Activated CD4-positive, alpha-beta memory T cell treated with anti-CD3 and anti-CD28 coated beads for 36 hours (primary cell): ENCODE measurements around the gene PCSK5. TPM values are rescaled to one million over a fixed set of nuclear protein-coding genes. Genes with fewer than 3 reads are reported as not detected.

Source experiments
- CTCF ChIA-PET: fragments of 350-600 bp; sonication (Branson Sonifier 250); formaldehyde crosslinking; loops from one replicate; lab custom pipeline; 2021; ENCODE audit warnings: antibody characterized with exemption, inconsistent platforms; lab: Charles Lee
- POLR2A ChIA-PET: fragments of 350-600 bp; sonication (Branson Sonifier 250); formaldehyde crosslinking; loops from one replicate; lab custom pipeline; 2021; ENCODE audit warnings: antibody characterized with exemption; lab: Charles Lee
- DNase-seq: peaks from one replicate; pipeline ENCODE4 v3.0.0-alpha.2; 2020
- H3K27ac Mint-ChIP-seq: one replicate; pipeline ENCODE4 v1.8.0; 2021; ENCODE audit warnings: mixed read lengths
- H3K27me3 Mint-ChIP-seq: one replicate; pipeline ENCODE4 v1.8.0; 2021; ENCODE audit warnings: mixed read lengths
- H3K36me3 Mint-ChIP-seq: one replicate; pipeline ENCODE4 v1.8.0; 2021; ENCODE audit warnings: mixed read lengths
- H3K4me1 Mint-ChIP-seq: one replicate; pipeline ENCODE4 v1.8.0; 2021; ENCODE audit warnings: low read depth, mixed read lengths
- H3K4me3 Mint-ChIP-seq: one replicate; pipeline ENCODE4 v1.8.0; 2021; ENCODE audit warnings: mild to moderate bottlenecking, mixed read lengths
- H3K9me3 Mint-ChIP-seq: one replicate; pipeline ENCODE4 v1.8.0; 2021; ENCODE audit warnings: mixed read lengths
- intact Hi-C: fragments of 100-400 bp; cut with micrococcal nuclease; formaldehyde crosslinking; loops from one replicate; pipeline ENCODE4 v1.15.1; 2023
- total RNA-seq, 2 experiments: library from RNA; stranded (reverse); gene quantifications; one replicate each; pipeline ENCODE4 v1.2.3, GENCODE V29; 2021

Gene PCSK5
- total RNA-seq, 2 experiments from 2014 or later = 2.0 to 2.1 TPM

GRCh38 chr9:76161541-76161940, 271.1 kb downstream of the PCSK5 start:
- no peak for DNase-seq
- intact Hi-C loops = no loop called here

GRCh38 chr9:76162086-76162730, 271.7 kb downstream of the PCSK5 start:
- H3K4me1 Mint-ChIP-seq = no peaks in the 10 kb centered on the region
- DNase-seq = no peak
- intact Hi-C loops = no loop called here
- peaks cover 13% of the 10 kb centered on the region for H3K36me3 Mint-ChIP-seq
- no peak overlapping the region for H3K4me3 Mint-ChIP-seq
- H3K27ac Mint-ChIP-seq = no peak overlapping the region
- CTCF ChIA-PET = no interaction called here
- H3K9me3 Mint-ChIP-seq = no peaks in the 10 kb centered on the region
- no peaks in the 10 kb centered on the region for H3K27me3 Mint-ChIP-seq
- POLR2A ChIA-PET = no interaction called here

More at GRCh38 chr9:76161541-76161940, 271.1 kb downstream of the PCSK5 start:
- POLR2A ChIA-PET = no interaction called here
- Mint-ChIP-seq H3K4me1 (no peaks in the 10 kb centered on the region), H3K27me3 (no peaks in the 10 kb centered on the region), H3K4me3 (no peak overlapping the region), H3K27ac (no peak overlapping the region), H3K9me3 (no peaks in the 10 kb centered on the region), H3K36me3 (peaks cover 9% of the 10 kb centered on the region)
- CTCF ChIA-PET = no interaction called here

- H3K4me1 Mint-ChIP-seq = no peaks in the 10 kb centered on the region
- CTCF ChIA-PET = no interaction called here
- POLR2A ChIA-PET = no interaction called here
- H3K27me3 Mint-ChIP-seq = no peaks in the 10 kb centered on the region
- H3K9me3 Mint-ChIP-seq = no peaks in the 10 kb centered on the region
- no peak overlapping the region for H3K4me3 Mint-ChIP-seq
- no peak for DNase-seq
- intact Hi-C loops = no loop called here
- H3K36me3 Mint-ChIP-seq = peaks cover 13% of the 10 kb centered on the region
- H3K27ac Mint-ChIP-seq = no peak overlapping the region
These were observed 272.5 kb downstream of the PCSK5 start for GRCh38 chr9:76162751-76163500.

- POLR2A ChIA-PET = no interaction called here
- no peaks in the 10 kb centered on the region for H3K4me1 Mint-ChIP-seq
- H3K27ac Mint-ChIP-seq = no peak overlapping the region
- peaks cover 7% of the 10 kb centered on the region for H3K36me3 Mint-ChIP-seq
- DNase-seq = no peak
- no peaks in the 10 kb centered on the region for H3K9me3 Mint-ChIP-seq
- no peak overlapping the region for H3K4me3 Mint-ChIP-seq
- no peaks in the 10 kb centered on the region for H3K27me3 Mint-ChIP-seq
- CTCF ChIA-PET = interaction anchor here (0.7 kb wide), 1 partner anchor 300 kb away, joined by 3 read pairs; no protein-coding TSS in a partner anchor
- intact Hi-C loops = no loop called here
These were observed 276.1 kb downstream of the PCSK5 start for GRCh38 chr9:76166526-76166925.

- H3K27me3 Mint-ChIP-seq = no peaks in the 10 kb centered on the region
- ChIA-PET POLR2A (no interaction called here), CTCF (no interaction called here)
- no peak for DNase-seq
- no peak overlapping the region for H3K27ac Mint-ChIP-seq
- no peak overlapping the region for H3K4me3 Mint-ChIP-seq
- peaks cover 3% of the 10 kb centered on the region for H3K4me1 Mint-ChIP-seq
- peaks cover 7% of the 10 kb centered on the region for H3K36me3 Mint-ChIP-seq
- H3K9me3 Mint-ChIP-seq = peaks cover 2% of the 10 kb centered on the region
- intact Hi-C loops = no loop called here
These were observed 285.7 kb downstream of the PCSK5 start for GRCh38 chr9:76176171-76176570.

- DNase-seq = no peak
- Mint-ChIP-seq H3K36me3 (peaks cover 11% of the 10 kb centered on the region), H3K27ac (no peak overlapping the region), H3K27me3 (no peaks in the 10 kb centered on the region), H3K4me3 (no peak overlapping the region), H3K9me3 (peaks cover 2% of the 10 kb centered on the region), H3K4me1 (peaks cover 7% of the 10 kb centered on the region)
- POLR2A ChIA-PET = no interaction called here
- intact Hi-C loops = no loop called here
- CTCF ChIA-PET = no interaction called here
These were observed 287.5 kb downstream of the PCSK5 start for GRCh38 chr9:76177931-76178330.

- Mint-ChIP-seq H3K27me3 (no peaks in the 10 kb centered on the region), H3K36me3 (peaks cover 16% of the 10 kb centered on the region), H3K9me3 (no peaks in the 10 kb centered on the region), H3K4me1 (peaks cover 7% of the 10 kb centered on the region), H3K4me3 (no peak overlapping the region), H3K27ac (no peak overlapping the region)
- ChIA-PET POLR2A (no interaction called here), CTCF (no interaction called here)
- no peak for DNase-seq
- intact Hi-C loops = no loop called here
These were observed 290.1 kb downstream of the PCSK5 start for GRCh38 chr9:76180541-76180940.

GRCh38 chr9:76181020-76181641, 290.7 kb downstream of the PCSK5 start:
- ChIA-PET POLR2A (no interaction called here), CTCF (no interaction called here)
- no peaks in the 10 kb centered on the region for H3K9me3 Mint-ChIP-seq
- no peaks in the 10 kb centered on the region for H3K27me3 Mint-ChIP-seq
- peaks cover 16% of the 10 kb centered on the region for H3K36me3 Mint-ChIP-seq
- intact Hi-C loops = loop anchor here (1.0 kb wide), 1 partner anchor 65 kb away; no protein-coding TSS in a partner anchor
- no peak overlapping the region for H3K27ac Mint-ChIP-seq
- no peak for DNase-seq
- H3K4me3 Mint-ChIP-seq = no peak overlapping the region
- peaks cover 7% of the 10 kb centered on the region for H3K4me1 Mint-ChIP-seq

GRCh38 chr9:76181781-76182180, 291.3 kb downstream of the PCSK5 start:
- intact Hi-C loops = loop anchor here (1.0 kb wide), 1 partner anchor 65 kb away; no protein-coding TSS in a partner anchor
- Mint-ChIP-seq H3K9me3 (no peaks in the 10 kb centered on the region), H3K4me3 (no peak overlapping the region), H3K4me1 (peaks cover 7% of the 10 kb centered on the region), H3K36me3 (peaks cover 16% of the 10 kb centered on the region), H3K27ac (no peak overlapping the region), H3K27me3 (no peaks in the 10 kb centered on the region)
- ChIA-PET CTCF (no interaction called here), POLR2A (no interaction called here)
- DNase-seq = no peak

- no peak for DNase-seq
- intact Hi-C loops = no loop called here
- Mint-ChIP-seq H3K4me1 (peaks cover 7% of the 10 kb centered on the region), H3K27ac (no peak overlapping the region), H3K9me3 (no peaks in the 10 kb centered on the region), H3K4me3 (no peak overlapping the region), H3K36me3 (peaks cover 18% of the 10 kb centered on the region), H3K27me3 (no peaks in the 10 kb centered on the region)
- ChIA-PET CTCF (no interaction called here), POLR2A (no interaction called here)
These were observed 295.0 kb downstream of the PCSK5 start for GRCh38 chr9:76185432-76185831.

- CTCF ChIA-PET = no interaction called here
- intact Hi-C loops = no loop called here
- DNase-seq = no peak
- no peak overlapping the region for H3K4me3 Mint-ChIP-seq
- H3K27me3 Mint-ChIP-seq = no peaks in the 10 kb centered on the region
- H3K36me3 Mint-ChIP-seq = peaks cover 21% of the 10 kb centered on the region
- H3K27ac Mint-ChIP-seq = no peak overlapping the region
- no peaks in the 10 kb centered on the region for H3K9me3 Mint-ChIP-seq
- H3K4me1 Mint-ChIP-seq = no peaks in the 10 kb centered on the region
- POLR2A ChIA-PET = no interaction called here
These were observed 297.8 kb downstream of the PCSK5 start for GRCh38 chr9:76188286-76188685.

GRCh38 chr9:76188905-76189304, 298.4 kb downstream of the PCSK5 start:
- ChIA-PET POLR2A (no interaction called here), CTCF (no interaction called here)
- Mint-ChIP-seq H3K27ac (no peak overlapping the region), H3K4me1 (no peaks in the 10 kb centered on the region), H3K27me3 (no peaks in the 10 kb centered on the region), H3K4me3 (no peak overlapping the region), H3K36me3 (peaks cover 19% of the 10 kb centered on the region), H3K9me3 (no peaks in the 10 kb centered on the region)
- intact Hi-C loops = no loop called here
- no peak for DNase-seq
